ENCODE data around the gene WASL.
"Not testable (repeated sequence)": the region's sequence is repeated elsewhere in the genome, so short reads cannot be mapped to it uniquely, and the experiment has no call there.

WASL gene

DNA sequence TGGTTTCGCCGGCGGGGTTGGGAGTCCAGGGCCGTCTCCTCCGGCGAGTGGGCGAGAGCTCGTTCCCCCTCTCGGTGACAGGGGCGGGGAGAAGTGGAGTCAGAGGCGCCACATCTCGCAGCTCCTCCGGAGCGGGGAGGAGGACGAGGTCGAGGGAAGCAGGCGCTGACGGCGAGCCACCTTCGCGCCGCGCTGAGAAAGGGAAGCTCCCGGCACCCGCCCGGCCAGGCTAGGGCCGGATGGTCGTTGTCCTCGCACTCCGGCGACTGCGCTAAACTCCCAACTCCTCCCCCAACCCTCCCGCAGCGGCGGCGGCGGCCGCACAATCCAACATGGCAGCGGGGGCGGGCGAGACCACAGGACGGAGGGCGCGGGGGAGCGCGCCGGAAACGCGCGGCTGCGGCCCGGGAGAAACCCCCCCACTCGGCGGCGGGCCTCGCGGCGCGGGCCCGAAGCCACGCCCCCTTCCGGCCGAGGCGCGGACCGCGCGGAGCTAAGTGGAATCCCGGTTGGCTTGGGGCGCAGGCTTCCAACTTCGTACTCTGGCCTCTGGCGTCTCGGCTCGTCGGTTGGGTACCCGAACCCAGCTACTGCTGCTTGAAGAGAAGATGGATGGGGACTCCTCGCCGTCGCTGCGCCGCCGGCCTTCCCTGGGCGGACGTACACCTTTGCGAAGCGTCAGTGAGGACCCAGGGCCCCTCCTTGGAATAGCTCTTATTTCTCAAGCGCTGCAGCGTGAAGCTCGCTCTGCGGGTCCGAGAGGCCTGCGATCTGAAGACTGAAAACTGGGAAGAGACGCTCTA, at the start of gene WASL:
Gene WASL (minus strand): TSS at position 270 of the 803 bp plus-strand sequence. CDS start 269 bp downstream, at position 1.
- peak; percentile 73 to 81 for DNase-seq (ENCODE audit: extremely low read depth in 1 of 2, low read depth in 1 of 2)

DNA sequence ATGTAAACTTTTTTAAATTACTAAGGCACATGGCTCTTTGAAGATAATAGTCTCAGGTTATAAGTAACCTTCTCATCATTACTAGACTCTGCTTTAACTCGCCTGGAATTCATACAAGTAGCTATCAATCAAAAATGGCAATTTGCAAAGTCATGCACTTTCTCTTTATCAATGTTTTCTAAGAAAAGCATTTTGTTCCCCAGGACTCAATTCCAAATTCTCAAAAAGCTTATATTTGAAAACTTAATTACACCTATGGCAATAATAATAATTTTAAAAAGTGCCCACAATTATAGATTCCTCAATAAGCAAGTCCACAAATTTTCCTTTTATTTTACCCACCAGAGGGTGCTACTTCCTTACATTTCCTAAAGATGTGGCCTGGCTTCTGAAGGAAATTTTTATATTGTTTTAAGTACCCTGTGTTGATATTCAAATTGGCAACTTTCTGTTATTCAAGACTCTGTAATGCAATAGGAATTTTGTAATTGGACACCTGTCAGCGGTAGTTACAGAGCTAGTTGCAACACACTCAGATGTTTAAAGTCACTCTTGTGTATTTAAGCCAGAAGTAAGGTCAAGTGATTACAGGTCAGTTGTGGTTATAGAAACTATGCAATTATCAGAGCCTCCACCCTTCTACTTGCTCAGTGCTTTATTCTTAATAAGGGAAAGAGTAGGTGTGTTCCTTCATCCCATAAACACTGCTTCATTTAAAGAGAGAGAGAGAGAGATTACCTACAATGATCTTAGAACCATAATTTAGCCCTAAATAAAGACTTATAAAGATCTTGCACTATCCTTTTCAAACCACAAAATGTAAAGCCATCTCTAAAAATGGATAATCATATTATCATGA, 49.1 kb upstream of the WASL start:
- DNase-seq (ENCODE audit: extremely low read depth in 1 of 2, low read depth in 1 of 2) = no peak

DNA sequence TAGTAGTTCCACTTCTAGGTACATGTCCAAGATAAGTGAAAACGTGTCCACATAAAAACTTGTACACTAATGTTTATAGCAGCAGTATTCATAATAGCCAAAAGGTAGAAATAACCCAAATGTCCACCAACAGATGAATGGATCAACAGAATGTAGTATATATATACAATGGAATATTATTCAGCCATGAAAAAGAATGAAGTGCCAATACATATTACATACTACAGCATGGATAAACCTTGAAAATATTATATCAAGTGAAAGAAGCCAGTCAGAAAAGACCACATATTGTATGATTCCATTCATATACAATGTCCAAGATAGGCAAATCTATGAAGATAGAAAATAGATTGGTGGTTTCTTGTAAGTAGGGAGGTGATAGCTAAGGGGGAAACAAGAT, 47.8 kb upstream of the WASL start:
- DNase-seq (ENCODE audit: extremely low read depth in 1 of 2, low read depth in 1 of 2) = no peak

DNA sequence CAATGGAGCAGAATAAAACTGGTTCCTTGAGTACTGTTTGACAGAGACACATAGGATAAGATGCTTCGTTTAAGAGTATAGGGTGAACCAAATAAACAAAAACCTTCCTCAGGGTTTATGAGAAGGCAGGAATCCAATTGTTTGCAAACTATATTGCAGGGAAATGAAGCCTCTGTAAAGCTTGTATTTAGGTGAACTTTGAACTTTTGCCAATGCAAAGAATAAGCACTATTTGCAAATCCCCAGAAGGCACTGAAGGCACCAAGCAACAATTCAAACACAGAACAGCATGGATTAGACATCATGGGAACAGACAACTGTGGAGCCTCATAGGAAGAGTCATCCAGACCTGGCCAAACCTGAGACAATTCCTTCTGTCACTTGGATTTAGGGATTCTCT, 47.1 kb upstream of the WASL start:
- no peak for DNase-seq (ENCODE audit: extremely low read depth in 1 of 2, low read depth in 1 of 2)

DNA sequence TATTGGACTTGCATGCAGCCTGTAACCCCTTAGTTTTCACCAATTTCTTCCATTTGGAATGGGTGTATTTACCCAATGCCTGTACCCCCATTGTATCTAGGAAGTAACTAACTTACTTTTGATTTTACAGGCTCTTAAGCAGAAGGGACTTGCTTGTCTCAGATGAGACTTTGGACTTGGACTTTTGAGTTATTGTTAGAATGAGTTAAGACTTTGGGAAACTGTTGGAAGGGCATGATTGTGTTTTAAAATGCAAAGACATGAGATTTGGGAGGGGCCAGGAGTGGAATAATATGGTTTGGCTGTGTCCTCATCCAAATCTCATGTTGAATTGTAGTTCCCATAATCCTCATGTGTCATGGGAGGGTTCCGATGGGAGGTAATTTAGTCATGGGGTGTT, 46.3 kb upstream of the WASL start:
- DNase-seq (ENCODE audit: extremely low read depth in 1 of 2, low read depth in 1 of 2) = not testable (repeated sequence)

DNA sequence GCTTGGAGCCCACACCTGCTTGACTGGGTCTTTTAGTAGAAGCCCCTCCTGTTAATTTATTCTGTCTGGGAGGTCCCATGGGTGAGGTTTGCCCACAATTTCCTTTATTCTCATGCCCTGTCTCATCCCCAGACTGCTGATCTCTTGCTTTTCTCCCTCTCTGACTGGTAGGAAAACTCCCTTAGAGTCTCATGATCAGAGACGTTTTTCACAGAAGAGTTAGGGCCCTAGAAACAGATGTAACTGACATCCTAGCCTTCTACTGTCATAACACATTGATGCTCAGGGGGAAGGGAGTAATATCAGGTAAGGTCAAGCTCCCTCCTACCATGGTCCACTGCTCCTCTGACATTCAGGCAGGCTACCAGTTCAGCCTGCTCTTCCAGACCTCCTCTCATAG, 43.7 kb upstream of the WASL start:
- no peak for DNase-seq (ENCODE audit: extremely low read depth in 1 of 2, low read depth in 1 of 2)

DNA sequence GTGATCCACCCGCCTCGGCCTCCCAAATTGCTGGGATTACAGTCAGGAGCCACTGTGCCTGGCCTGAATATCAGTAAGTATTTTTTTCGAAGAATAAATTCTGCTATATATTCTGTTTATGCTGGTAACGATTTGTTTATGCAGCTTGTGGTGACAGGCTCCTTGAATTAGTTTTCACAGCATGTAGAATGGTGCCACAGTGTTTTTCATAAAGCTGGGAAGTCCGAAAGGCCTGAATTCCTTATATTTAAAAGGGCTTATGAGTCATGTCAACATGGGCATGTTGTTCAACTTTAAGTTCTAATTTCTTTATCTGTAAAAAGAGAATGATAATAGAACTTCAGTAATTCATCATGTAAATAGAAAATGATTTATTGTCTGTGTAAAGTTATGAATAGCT, 42.2 kb upstream of the WASL start:
- DNase-seq (ENCODE audit: extremely low read depth in 1 of 2, low read depth in 1 of 2) = no peak

DNA sequence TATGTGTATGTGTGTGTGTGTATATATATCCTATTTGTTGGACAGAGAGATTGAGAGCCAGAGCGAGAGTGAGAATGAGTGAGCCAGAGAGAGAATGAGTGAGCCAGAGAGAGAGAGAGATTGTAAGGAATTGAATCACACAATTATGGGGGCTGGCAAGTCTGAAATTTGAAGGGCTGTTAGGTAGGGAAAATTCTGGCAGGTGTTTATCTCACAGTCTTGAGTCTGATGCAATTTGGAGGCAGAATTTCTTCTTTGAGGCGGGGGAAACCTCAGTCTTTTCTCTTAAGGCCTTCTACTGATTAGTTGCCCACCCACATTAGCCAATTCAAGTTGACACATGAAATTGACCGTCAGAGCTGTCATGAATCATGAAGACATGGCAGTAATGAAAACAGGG, 41.0 kb upstream of the WASL start:
- DNase-seq (ENCODE audit: extremely low read depth in 1 of 2, low read depth in 1 of 2) = no peak

DNA sequence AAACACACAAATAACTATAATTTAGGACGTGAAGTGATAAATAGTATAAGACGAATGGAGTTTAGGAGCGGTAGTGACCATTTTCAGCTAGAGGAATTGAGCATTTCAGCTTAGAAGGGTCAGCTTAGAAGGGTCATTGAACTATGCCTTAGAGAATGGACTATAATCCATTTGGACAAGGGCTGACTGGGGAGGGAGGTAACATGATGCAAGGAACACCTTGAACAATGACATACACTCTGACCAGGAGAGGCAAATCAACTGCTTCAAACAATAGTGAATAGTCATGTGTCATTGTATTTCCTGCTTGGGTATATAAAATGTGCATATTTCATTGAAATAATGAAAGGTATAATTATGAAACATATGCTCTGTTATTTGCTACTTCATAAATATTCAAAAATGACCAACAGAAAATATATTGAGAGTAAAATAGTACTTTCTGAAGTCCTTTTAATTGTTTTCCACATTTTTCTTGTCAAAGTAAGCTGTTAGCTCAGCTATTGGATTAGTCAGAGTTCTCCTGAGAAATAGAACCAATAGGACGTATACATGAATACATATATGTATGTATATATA, 40.5 kb upstream of the WASL start:
- no peak for DNase-seq (ENCODE audit: extremely low read depth in 1 of 2, low read depth in 1 of 2)

DNA sequence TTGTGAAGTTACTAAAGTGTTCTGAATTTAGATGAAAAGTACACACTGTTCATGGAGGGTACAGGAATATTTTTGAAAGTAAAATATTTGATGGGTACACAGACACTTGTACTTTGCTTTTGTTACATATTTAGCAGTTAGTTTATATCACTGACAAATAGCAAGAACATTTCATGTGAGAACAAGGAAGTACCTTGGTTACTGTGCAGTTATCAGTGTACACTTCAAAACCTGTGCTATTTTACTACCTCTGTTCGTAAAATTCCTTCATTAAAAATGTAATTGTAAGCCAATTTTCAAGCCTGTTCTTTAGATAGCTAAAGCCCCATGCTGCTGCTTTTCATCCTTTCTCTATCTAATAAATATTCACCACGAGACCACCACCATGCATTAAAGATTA, 39.8 kb upstream of the WASL start:
- no peak for DNase-seq (ENCODE audit: extremely low read depth in 1 of 2, low read depth in 1 of 2)

DNA sequence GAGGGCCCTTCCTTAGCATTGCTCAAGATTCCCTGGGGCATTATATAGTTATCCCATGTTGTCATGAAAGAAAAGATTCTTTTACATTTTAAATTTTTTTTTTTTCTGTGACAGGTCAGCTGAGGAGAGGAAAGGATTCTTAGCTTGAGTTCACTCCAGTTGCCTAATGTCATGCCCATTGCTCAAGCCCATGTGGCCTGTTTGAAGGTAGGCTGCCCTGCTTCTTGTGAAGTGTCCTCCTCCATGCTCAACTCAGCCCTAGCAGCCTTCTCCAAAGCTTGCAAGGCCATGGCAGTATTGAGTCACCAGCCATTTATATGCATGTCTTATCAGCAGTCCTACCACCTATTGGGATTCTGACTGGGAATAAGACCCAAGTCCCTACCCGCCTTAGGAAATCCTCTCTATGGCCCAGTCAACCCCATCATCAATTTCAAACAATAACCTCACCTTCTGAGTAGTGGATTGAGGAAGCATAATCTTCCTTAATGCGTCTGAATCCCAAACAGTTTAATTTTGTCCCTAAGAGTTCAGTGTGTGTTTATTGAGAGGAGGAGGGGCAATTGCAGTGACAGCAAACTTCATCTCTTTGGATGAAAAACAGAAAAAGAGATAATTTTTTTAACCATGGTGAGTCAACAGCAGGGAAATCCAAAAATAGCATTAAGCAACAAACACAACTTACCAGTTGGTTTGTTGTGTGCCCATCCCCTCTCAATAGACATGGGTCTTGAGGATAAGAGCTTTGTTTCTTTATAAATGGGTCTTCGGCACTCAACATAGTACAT, 38.6 kb upstream of the WASL start:
- no peak for DNase-seq (ENCODE audit: extremely low read depth in 1 of 2, low read depth in 1 of 2)

DNA sequence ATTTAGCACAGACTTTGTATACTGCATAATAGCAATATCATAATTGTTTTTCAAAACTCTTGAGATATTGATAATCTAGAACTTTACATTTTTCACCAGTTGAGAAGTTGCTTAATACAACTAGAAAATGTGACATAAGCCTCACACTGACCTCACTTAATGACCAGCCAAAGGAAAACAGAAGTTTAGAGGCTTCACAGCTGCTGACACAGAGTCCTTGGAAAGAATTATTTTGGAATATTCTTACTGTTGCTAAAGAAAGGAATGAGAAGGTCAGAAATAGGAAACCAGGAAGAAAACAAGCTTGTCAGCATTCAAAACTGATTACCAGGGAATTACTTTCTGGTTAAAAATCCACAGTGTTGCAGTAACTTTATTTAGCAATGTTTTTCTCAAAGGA, 35.5 kb upstream of the WASL start:
- DNase-seq (ENCODE audit: extremely low read depth in 1 of 2, low read depth in 1 of 2) = no peak

DNA sequence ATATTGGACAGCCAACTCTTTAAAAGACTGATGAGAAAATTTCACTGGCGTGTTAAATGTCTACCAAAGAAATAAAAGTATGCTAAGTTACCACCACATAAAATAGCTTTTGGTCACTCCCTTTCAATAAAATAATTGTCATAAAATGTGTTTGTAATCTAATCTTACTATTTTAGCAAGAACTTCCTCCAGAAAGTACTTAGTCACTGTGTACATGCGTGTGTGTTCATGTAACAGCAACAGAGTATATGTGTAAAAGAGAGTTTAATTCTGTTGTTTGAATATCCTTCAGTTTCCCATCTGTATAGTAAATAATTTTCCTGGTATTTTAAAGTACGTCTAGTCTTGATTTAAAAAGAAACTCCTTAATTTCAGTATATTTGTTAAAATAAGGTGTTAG, 35.0 kb upstream of the WASL start:
- DNase-seq (ENCODE audit: extremely low read depth in 1 of 2, low read depth in 1 of 2) = no peak

DNA sequence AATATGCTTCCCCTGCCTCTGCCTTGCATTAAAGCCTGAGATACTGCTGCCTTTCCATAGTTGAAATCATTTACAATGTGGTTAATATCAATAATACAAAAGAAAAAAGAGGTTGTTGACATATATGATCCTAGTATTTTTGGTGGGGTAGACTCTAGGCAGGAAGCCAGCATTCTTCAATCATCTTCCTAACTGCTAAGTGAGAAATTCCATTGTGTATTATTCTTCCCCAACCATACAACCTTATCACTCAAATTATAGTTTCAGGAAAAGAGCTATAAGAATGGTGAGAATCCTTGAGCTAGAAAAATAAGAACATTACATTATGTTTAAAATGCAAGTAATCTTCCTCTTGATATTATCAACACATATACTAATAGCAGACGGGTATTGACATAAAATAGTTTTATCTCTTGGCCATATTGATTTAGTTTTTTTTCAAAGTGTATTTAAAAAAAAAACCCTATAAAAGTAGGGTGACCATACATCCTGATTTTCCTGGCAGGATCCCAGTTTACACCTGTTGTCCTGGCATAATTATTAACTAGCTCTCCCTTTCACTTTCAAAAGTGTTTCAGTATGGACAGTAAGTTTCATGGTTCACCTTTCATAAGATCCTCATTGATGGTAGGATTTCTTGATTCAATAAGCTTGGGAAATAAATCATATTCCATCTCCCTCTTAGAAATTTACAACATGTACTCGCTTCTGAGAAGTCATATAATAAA, 33.4 kb upstream of the WASL start:
- no peak for DNase-seq (ENCODE audit: extremely low read depth in 1 of 2, low read depth in 1 of 2)

DNA sequence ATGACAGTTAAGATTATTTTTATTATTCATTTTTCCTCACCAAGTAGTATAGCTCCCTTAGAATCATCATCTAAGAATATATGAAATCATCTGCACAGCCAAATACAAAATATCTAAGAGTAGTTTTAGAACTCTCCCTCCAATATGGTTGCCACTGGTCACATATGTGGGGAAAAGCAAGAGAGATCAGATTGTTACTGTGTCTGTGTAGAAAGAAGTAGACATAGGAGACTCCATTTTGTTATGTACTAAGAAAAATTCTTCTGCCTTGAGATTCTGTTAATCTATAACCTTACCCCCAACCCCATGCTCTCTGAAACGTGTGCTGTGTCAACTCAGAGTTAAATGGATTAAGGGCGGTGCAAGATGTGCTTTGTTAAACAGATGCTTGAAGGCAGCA, 31.7 kb upstream of the WASL start:
- not testable (repeated sequence) for DNase-seq (ENCODE audit: extremely low read depth in 1 of 2, low read depth in 1 of 2)

DNA sequence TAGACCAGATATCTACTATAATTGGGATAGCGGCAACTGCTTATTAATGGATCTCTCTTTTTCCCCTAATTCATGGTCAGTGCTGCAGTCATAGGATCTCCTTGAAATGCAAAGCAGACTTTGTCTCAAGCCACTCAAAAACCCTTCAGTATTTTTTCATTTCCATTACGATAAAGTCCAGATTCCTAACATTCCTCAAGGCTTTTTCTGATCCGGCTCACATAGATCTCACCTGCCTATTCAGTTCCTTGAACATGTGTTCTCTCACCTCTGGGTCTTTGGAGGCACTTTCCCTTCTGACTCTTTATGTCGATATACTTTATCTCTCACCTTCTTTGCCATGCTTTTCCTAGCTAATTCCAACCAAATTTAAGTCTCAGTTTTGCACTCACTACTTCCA, 25.7 kb upstream of the WASL start:
- DNase-seq (ENCODE audit: extremely low read depth in 1 of 2, low read depth in 1 of 2) = no peak

DNA sequence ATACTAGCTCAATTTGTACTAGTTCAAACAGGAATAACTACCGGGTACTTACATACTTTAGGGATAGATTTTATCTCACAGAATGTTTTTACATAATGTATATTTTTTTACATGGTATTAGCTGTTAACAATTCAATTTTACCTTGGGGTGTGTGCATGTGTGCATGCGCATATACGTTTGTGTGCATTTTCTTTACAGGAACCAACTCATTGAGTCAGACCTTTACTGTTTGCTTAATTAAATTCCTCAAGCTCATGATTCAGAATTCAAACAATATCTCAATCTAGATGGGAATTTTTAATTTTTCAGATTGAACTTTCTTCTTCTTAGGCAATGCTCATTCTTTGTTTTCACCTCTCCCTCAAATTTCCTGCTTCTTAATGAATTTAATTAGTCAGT, 24.7 kb upstream of the WASL start:
- no peak for DNase-seq (ENCODE audit: extremely low read depth in 1 of 2, low read depth in 1 of 2)

DNA sequence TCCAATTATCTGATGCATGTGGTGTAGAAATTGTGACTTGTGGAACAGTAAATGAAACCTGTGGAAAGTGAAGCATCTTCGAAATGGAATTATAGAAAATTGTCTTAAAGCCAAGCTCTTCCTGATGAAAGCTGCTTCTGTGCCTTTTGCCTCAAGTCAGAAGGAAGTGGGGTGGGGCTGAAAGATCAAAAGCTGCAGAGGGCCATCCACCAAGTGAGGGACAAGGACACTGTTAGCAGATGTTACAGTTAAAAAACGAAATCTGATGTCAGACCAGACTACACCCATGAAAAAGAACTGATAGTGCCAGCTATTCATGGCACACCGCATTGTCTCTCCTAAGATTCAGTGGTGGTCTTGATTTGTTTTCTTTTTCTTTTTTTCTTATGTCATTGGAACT, 23.8 kb upstream of the WASL start:
- DNase-seq (ENCODE audit: extremely low read depth in 1 of 2, low read depth in 1 of 2) = no peak

DNA sequence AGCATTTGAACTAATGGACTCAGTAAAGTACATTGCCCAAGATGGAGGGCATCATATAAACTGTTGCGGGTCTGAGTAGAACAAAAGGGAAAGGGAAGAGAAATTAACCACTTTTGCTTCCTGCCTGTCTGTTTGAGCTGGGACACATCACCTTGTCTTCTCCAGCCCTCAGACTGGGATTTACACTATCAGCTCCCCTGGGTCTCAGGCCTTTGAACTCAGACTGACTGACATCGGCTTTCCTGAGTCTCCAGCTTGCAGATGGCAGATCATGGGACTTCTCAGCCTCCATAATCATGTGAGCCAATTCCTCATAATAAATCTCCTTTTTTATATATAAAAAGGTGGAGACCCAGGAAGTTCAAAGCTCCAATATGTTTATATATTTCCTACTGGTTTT, 23.0 kb upstream of the WASL start:
- DNase-seq (ENCODE audit: extremely low read depth in 1 of 2, low read depth in 1 of 2) = no peak

DNA sequence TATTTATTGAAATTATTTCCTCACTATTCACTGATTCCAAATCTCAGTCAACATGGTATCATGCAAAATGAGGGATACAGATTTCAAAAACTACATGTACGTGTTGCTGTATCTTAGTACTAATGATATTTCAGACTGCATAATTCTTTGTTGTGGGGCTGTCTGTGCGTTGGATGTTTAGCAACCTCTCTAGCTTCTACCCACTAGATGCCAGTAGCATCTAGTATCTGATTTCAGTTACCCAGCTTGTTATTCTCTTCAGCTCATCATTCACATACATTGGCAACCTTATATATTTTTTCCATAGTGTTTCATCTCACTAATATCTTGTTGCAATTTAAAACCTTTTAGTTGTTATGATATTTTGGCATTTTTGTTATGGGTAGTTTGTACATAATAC, 22.5 kb upstream of the WASL start:
- no peak for DNase-seq (ENCODE audit: extremely low read depth in 1 of 2, low read depth in 1 of 2)

Measured in stimulated activated CD8-positive, alpha-beta memory T cell treated with anti-CD3 and anti-CD28 coated beads, Interleukin-7, amount 100 ng/mL, for 48 hours (primary cell).